AG04450 (cell line): ENCODE results near the gene STAB2. TPM values are rescaled to one million over a fixed set of nuclear protein-coding genes. Genes with fewer than 3 reads are reported as not detected.

Experiments used
- CTCF ChIA-PET: fragments of 300-600, 350-600 bp; formaldehyde crosslinking; extraction: SDS; loops from one replicate; lab custom pipeline; 2022; ENCODE audit warnings: antibody characterized with exemption, inconsistent platforms; lab: Charles Lee
- POLR2A ChIA-PET: fragments of 350-600 bp; formaldehyde crosslinking; extraction: SDS; loops from one replicate; lab custom pipeline; 2021; ENCODE audit warnings: antibody characterized with exemption, inconsistent platforms; lab: Yijun Ruan, JAX
- DNase-seq: peaks from one replicate; pipeline ENCODE4 v3.0.0-alpha.2; 2011; ENCODE audit warnings: low read depth, low spot score
- H3K27ac ChIP-seq: one replicate; pipeline ENCODE4 v1.5.1; 2012; ENCODE audit warnings: low read depth, low read length, control low read depth
- H3K27me3 ChIP-seq: one replicate; pipeline ENCODE4 v1.6.0; 2012; ENCODE audit warnings: low read length; ENCODE audit not compliant: control insufficient read depth, insufficient read depth
- H3K4me3 ChIP-seq: 2 replicates; pipeline ENCODE4 v1.5.1; 2011; ENCODE audit warnings: mild to moderate bottlenecking, low read depth, low read length, control low read depth
- H3K9me3 ChIP-seq: 2 replicates; pipeline ENCODE4 v1.5.1; 2012; ENCODE audit warnings: low read length; ENCODE audit not compliant: control insufficient read depth, insufficient read depth
- polyA plus RNA-seq: library from polyadenylated mRNA; depleted of rRNA; stranded (reverse); fragments of >200 nt; gene quantifications from 2 replicates; pipeline ENCODE4 v1.2.3, GENCODE V29; 2011
- TF ChIP-seq, protein P1 (sequence below): IDR thresholded peaks from 2 replicates; pipeline ENCODE4 v1.5.1; 2011; ENCODE audit warnings: low read depth, low read length, control low read depth, inconsistent platforms

STAB2 gene
- polyA plus RNA-seq, 1 experiment = not detected

DNA sequence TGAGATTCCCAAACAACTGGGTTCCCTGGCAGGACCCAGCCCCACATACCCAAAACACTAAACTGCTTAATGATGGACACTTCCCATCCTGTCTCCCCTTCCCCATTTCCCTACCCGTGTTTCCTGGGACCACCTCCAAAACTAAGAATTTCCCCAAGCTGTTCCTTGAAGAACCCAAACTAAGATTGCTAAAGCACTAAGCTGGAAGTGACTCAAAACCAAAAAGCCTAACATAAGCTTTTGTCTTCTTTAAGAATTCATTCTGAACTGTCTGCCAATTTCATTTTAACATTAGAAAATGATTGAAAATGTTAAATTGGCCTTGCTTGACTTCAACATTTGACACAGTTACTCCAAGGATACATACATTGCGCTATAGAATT lies 29.5 kb upstream of the STAB2 start:
- TF ChIP-seq, protein P1, sequence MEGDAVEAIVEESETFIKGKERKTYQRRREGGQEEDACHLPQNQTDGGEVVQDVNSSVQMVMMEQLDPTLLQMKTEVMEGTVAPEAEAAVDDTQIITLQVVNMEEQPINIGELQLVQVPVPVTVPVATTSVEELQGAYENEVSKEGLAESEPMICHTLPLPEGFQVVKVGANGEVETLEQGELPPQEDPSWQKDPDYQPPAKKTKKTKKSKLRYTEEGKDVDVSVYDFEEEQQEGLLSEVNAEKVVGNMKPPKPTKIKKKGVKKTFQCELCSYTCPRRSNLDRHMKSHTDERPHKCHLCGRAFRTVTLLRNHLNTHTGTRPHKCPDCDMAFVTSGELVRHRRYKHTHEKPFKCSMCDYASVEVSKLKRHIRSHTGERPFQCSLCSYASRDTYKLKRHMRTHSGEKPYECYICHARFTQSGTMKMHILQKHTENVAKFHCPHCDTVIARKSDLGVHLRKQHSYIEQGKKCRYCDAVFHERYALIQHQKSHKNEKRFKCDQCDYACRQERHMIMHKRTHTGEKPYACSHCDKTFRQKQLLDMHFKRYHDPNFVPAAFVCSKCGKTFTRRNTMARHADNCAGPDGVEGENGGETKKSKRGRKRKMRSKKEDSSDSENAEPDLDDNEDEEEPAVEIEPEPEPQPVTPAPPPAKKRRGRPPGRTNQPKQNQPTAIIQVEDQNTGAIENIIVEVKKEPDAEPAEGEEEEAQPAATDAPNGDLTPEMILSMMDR = no peak
- DNase-seq = no peak
- Histone ChIP-seq H3K4me3 (no peak overlapping the region), H3K27ac (no peak overlapping the region), H3K9me3 (no peaks in the 10 kb centered on the region), H3K27me3 (peaks cover 5% of the 10 kb centered on the region)
- CTCF ChIA-PET = interaction anchor here (1.0 to 1.5 kb wide), 2 partner anchors 9 kb away, joined by 4 to 7 read pairs; no protein-coding TSS in a partner anchor
- POLR2A ChIA-PET = no interaction called here

DNA sequence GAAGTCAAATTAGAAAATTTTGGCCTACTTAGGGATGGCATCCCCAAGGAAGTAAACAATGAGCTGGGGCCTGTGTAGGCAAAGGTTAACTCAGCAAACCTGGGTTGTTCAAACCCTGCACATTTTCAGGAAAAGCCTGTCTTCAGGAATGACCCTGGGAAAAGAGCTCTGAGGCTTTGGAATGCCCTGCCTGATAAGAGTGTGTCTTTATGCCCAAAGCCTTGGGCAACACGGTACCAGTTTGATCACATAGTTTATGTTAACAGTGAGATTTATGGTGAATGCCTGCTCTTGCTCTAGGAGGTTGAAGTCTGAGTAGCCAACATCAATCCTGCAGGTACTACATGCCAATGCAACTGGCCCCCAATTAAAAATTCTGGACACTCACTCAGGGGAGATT lies 28.2 kb upstream of the STAB2 start:
- peaks cover 3% of the 10 kb centered on the region for H3K27me3 ChIP-seq
- TF ChIP-seq, protein P1 = no peak
- POLR2A ChIA-PET = no interaction called here
- no peaks in the 10 kb centered on the region for H3K9me3 ChIP-seq
- H3K27ac ChIP-seq = no peak overlapping the region
- H3K4me3 ChIP-seq = no peak overlapping the region
- CTCF ChIA-PET = interaction anchor here (1.0 to 2.5 kb wide), 3 partner anchors 10 to 610 kb away, joined by 3 to 24 read pairs (median 3); no protein-coding TSS in a partner anchor
- DNase-seq = no peak

DNA sequence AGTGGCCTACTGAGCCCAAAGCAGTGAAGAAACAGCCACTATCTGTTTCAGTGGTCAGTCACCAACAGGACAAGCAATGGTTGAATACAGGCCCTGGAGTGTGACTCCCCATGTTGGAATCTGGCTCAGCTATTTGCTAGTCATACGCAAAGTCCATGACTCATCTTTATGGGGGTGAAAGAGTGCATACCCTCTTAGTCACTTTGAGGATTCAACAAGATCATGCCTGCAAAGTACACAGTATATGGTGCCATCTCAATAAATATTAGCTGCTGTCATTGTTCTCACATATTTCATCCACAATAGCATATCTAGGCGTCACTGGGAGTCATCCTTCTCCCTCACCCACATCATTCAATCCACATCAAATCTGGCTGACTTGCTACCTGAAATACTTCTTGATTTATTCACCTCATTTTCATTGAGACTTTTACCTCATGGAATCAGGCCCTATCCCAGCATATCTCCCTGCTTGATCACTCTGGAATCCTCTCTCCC lies 26.4 kb upstream of the STAB2 start:
- Histone ChIP-seq H3K9me3 (no peaks in the 10 kb centered on the region; the same call in 1 of the 2 replicates), H3K27ac (peak overlapping the region; percentile 23), H3K27me3 (peaks cover 4% of the 10 kb centered on the region), H3K4me3 (no peak overlapping the region)
- POLR2A ChIA-PET = no interaction called here
- DNase-seq = peak; percentile 77
- CTCF ChIA-PET = interaction anchor here (1.4 to 2.5 kb wide), 3 partner anchors 12 to 310 kb away, joined by 4 to 24 read pairs (median 6); no protein-coding TSS in a partner anchor
- TF ChIP-seq, protein P1 = no peak

DNA sequence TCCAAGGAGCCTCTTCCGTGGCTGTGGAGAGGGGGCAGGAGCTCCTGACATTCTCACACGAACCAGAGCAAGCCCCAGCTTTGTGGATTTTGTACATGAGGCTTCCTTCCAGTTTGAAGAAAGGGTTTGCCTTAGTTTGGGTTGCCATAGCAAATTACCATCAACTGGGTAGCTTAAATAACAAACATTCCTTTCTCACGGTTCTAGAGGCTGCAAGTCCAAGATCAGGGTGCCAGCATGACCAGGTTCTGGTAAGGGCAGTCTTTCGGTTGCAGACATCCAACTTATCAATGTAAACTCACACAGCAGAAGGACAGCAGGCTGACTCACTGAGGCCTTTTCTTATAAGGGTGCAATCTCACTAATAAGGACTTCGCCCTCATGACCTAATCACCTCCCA lies 25.9 kb upstream of the STAB2 start:
- no peak for DNase-seq
- TF ChIP-seq, protein P1 = no peak

DNA sequence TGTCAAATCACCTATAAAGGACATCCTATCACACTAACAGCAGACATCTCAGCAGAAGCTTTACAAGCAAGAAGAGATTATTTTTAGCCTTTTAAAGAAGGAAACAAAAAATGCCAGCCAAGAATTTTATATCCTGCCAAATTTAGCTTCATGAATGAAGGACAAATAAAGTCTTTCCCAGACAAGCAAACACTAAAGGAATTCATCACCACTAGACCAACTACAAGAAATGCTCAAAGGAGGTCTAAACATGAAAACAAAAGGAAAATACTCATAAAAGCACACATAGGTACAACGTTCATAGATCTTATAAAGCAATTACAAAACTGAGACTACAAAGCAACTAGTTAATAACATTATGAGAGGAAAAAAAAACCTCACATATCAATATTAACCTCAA lies 20.7 kb upstream of the STAB2 start:
- ChIA-PET CTCF (no interaction called here), POLR2A (no interaction called here)
- H3K4me3 ChIP-seq = no peak overlapping the region
- H3K27me3 ChIP-seq = peaks cover 8% of the 10 kb centered on the region
- H3K9me3 ChIP-seq = no peaks in the 10 kb centered on the region; the same call in none of the 2 replicates
- no peak overlapping the region for H3K27ac ChIP-seq
- DNase-seq = no peak
- TF ChIP-seq, protein P1 = no peak

More for the DNA sequence above, 25.9 kb upstream of the STAB2 start:
- POLR2A ChIA-PET = no interaction called here
- no peak overlapping the region for H3K4me3 ChIP-seq
- CTCF ChIA-PET = interaction anchor here (1.4 to 2.5 kb wide), 3 partner anchors 13 to 309 kb away, joined by 4 to 24 read pairs (median 6); no protein-coding TSS in a partner anchor
- H3K27ac ChIP-seq = peak overlapping the region; percentile 23
- H3K9me3 ChIP-seq = no peaks in the 10 kb centered on the region; the same call in 1 of the 2 replicates
- peaks cover 4% of the 10 kb centered on the region for H3K27me3 ChIP-seq
